SK-N-SH (cell line): ENCODE results near the gene ADRB2.

Experiments used
- CTCF ChIP-seq: fragments of 200-600 bp; sonication (generic); IDR thresholded peaks from 2 replicates; pipeline ENCODE4 v1.6.1; 2017; ENCODE audit warnings: antibody characterized with exemption, mild to moderate bottlenecking, moderate library complexity
- EP300 ChIP-seq, 2 experiments: IDR thresholded peaks; 2 replicates each; pipeline versions ENCODE4 v1.4.0 to v1.6.1; 2012; ENCODE audit warnings: borderline replicate concordance in 1 of 2, low read depth in 1 of 2, low read length in 1 of 2
- EZH2phosphoT487 ChIP-seq: fragments of 200-600 bp; sonication (generic); IDR thresholded peaks from 2 replicates; pipeline ENCODE4 v1.6.1; 2017; ENCODE audit warnings: low read depth, mixed run types, mild to moderate bottlenecking, antibody characterized with exemption, moderate library complexity, borderline replicate concordance
- MXI1 ChIP-seq: IDR thresholded peaks from 2 replicates; pipeline ENCODE4 v1.6.1; 2012; ENCODE audit warnings: mild to moderate bottlenecking, low read depth, low read length, improper control_type of control experiment
- PBX3 ChIP-seq: IDR thresholded peaks from 2 replicates; pipeline ENCODE4; 2012
- YY1 ChIP-seq: IDR thresholded peaks from 2 replicates; pipeline ENCODE4 v1.4.0; 2012; ENCODE audit warnings: low read depth, mild to moderate bottlenecking

- TF ChIP-seq EZH2phosphoT487 (no peak), PBX3 (no peak), CTCF (no peak), YY1 (no peak), EP300 (IDR thresholded peaks at IDR 0.05; ENCODE audit: borderline replicate concordance in 1 of 2, low read depth in 1 of 2, low read length in 1 of 2) (no peak), MXI1 (no peak)
Observed at GRCh38 chr5:148843510-148844318, 17.3 kb downstream of the ADRB2 start.
